Measurements from ENCODE around the gene CUL3. TPM values are rescaled to one million over a fixed set of nuclear protein-coding genes. Genes with fewer than 3 reads are reported as not detected.

The CUL3 gene
- total RNA-seq, 1 experiment from 2014 or later, result 114 TPM

GRCh38 chr2:224594840-224595239 lies 9.7 kb upstream of the CUL3 start:
- no peak overlapping the region for H3K27ac ChIP-seq (ENCODE audit: insufficient read length, low read depth, low read length)
- no peak overlapping the region for H2AFZ ChIP-seq (ENCODE audit: low read length)
- H3T11ph ChIP-seq (ENCODE audit: low read length), result no peak overlapping the region
- H3K14ac ChIP-seq (ENCODE audit: insufficient read depth, low read length), result no peak overlapping the region
- no peak overlapping the region for H4K8ac ChIP-seq (replicated peaks; ENCODE audit: insufficient read length, low read depth, low read length)
- H3K23ac ChIP-seq (ENCODE audit: insufficient read length, low read depth, low read length), result no peak overlapping the region
- H3K4me1 Mint-ChIP-seq, result peaks cover 4 to 8% of the 10 kb centered on the region in 2 experiments; a peak in 3 of 4 replicates
- H4K91ac ChIP-seq (ENCODE audit: insufficient read length, low read depth, low read length), result no peak overlapping the region
- H3K27ac Mint-ChIP-seq, result no peak overlapping the region; a peak in 1 of 7 replicates
- no peaks in the 10 kb centered on the region for H3K79me2 ChIP-seq (ENCODE audit: insufficient read depth, low read length)
- H2BK120ac ChIP-seq (ENCODE audit: low read depth, low read length, poor library complexity, severe bottlenecking), result no peak overlapping the region
- no peaks in the 10 kb centered on the region for H3K9me3 ChIP-seq (ENCODE audit: control insufficient read depth, low read depth, low read length)
- no peak overlapping the region for H2BK12ac ChIP-seq (ENCODE audit: insufficient read length, low read depth, low read length)
- H3K23me2 ChIP-seq (ENCODE audit: insufficient read length, low read depth, low read length, poor library complexity, severe bottlenecking), result no peaks in the 10 kb centered on the region
- DNase-seq, result no peak
- H3K79me1 ChIP-seq (ENCODE audit: insufficient read depth, low read depth, low read length, poor library complexity, severe bottlenecking), result no peaks in the 10 kb centered on the region
- no peak overlapping the region for H2BK5ac ChIP-seq (ENCODE audit: insufficient read length, low read length)
- no peak overlapping the region for H2AK5ac ChIP-seq (ENCODE audit: insufficient read length, low read length)
- no peak overlapping the region for H2BK20ac ChIP-seq (ENCODE audit: low read depth, low read length, poor library complexity, severe bottlenecking)
- no peak overlapping the region for H3K4ac ChIP-seq (ENCODE audit: low read depth, low read length)
- no peaks in the 10 kb centered on the region for H3K36me3 Mint-ChIP-seq (ENCODE audit: insufficient read depth in 1 of 3, low read depth in 3 of 3)
- no peak overlapping the region for H3K9ac ChIP-seq (ENCODE audit: extremely low read depth, insufficient read length, low read length)
- H4K5ac ChIP-seq (ENCODE audit: insufficient read length, low read depth, low read length), result no peak overlapping the region
- no peaks in the 10 kb centered on the region for H3K4me1 ChIP-seq (ENCODE audit: insufficient read depth, low read length)
- no CpG with 5 or more reads among the region's 5 CpGs for WGBS (ENCODE audit: extremely low coverage, insufficient read length, low lambda C conversion rate)
- no peak overlapping the region for H3K56ac ChIP-seq (ENCODE audit: insufficient read length, low read depth, low read length)
- no peak overlapping the region for H3K4me2 ChIP-seq (ENCODE audit: insufficient read depth, insufficient read length, low read length)
- H3K4me3 Mint-ChIP-seq, result no peak overlapping the region
- H3K9me3 Mint-ChIP-seq, result no peaks in the 10 kb centered on the region; a peak in 1 of 5 replicates
- no peak overlapping the region for H3K18ac ChIP-seq (ENCODE audit: insufficient read length, low read depth, low read length)
- H3K27me3 Mint-ChIP-seq (ENCODE audit: low read depth), result no peaks in the 10 kb centered on the region
- H4K20me1 ChIP-seq (ENCODE audit: control insufficient read depth, insufficient read depth, insufficient read length), result no peaks in the 10 kb centered on the region
- H3K27me3 ChIP-seq (ENCODE audit: insufficient read depth, low read length), result no peaks in the 10 kb centered on the region
- no peak overlapping the region for H2BK15ac ChIP-seq (ENCODE audit: low read depth, low read length)
- TF ChIP-seq CTCF (conservative IDR thresholded peaks at IDR 0.05), result no peak

All from H9 (cell line).